Esophagus squamous epithelium (tissue), 4 donors: ENCODE results near the gene C2orf49.

ENCODE experiments used
- CTCF ChIP-seq, 6 experiments: fragments of 450-650 bp in 4 of 6; fragments of 200-600 bp in 2 of 6; sonication (generic) in 2 of 6; IDR thresholded peaks; one replicate each; pipeline ENCODE4 v1.5.1; 2016 to 2019; ENCODE audit warnings: antibody characterized with exemption in 6 of 6, mild to moderate bottlenecking in 4 of 6, moderate library complexity in 4 of 6
- POLR2A ChIP-seq, 4 donors: fragments of 450-650 bp; IDR thresholded peaks; one replicate each; pipeline ENCODE4 v1.6.1; 2017; ENCODE audit warnings: antibody characterized with exemption in 4 of 4, mild to moderate bottlenecking in 4 of 4, moderate library complexity in 3 of 4

- TF ChIP-seq CTCF (IDR thresholded peaks at IDR 0.05), result no peak
- no peak for TF ChIP-seq POLR2A (IDR thresholded peaks at IDR 0.05)
These were observed 27.9 kb downstream of the C2orf49 start for GRCh38 chr2:105365206-105365605.
